Neural crest cell (in vitro differentiated cells): ENCODE results near the gene PRR33. TPM values are rescaled to one million over a fixed set of nuclear protein-coding genes. Genes with fewer than 3 reads are reported as not detected.

Source experiments
- DNase-seq: peaks from one replicate; pipeline ENCODE4 v3.0.0; 2021; ENCODE audit warnings: low read depth, mixed read lengths, low spot score
- H3K27ac Mint-ChIP-seq: one replicate; pipeline ENCODE4 v1.8.0; 2021; ENCODE audit warnings: mild to moderate bottlenecking, mixed read lengths; ENCODE audit not compliant: unreplicated experiment
- H3K27me3 Mint-ChIP-seq: 2 replicates; pipeline ENCODE4 v1.8.0; 2021; ENCODE audit warnings: low read depth, mild to moderate bottlenecking, mixed read lengths
- H3K36me3 Mint-ChIP-seq: 2 replicates; pipeline ENCODE4 v1.8.0; 2021; ENCODE audit warnings: low read depth, mild to moderate bottlenecking, mixed read lengths
- H3K4me1 Mint-ChIP-seq: 2 replicates; pipeline ENCODE4 v1.8.0; 2021; ENCODE audit warnings: mixed read lengths
- H3K4me3 Mint-ChIP-seq: one replicate; pipeline ENCODE4 v1.8.0; 2021; ENCODE audit warnings: mild to moderate bottlenecking, mixed read lengths
- H3K9me3 Mint-ChIP-seq: 2 replicates; pipeline ENCODE4 v1.8.0; 2021; ENCODE audit warnings: mixed read lengths
- CTCF ChIP-seq: fragments of 200-600 bp; sonication (generic); conservative IDR thresholded peaks from 2 replicates; pipeline ENCODE4 v1.5.0; 2021; ENCODE audit warnings: antibody characterized with exemption, mild to moderate bottlenecking
- total RNA-seq: library from RNA; stranded (reverse); gene quantifications from 2 replicates; pipeline ENCODE4 v1.2.1, GENCODE V29; 2021

PRR33 gene
- total RNA-seq, 1 donor from 2014 or later = not detected

GRCh38 chr11:1873048-1873812 is 18.5 kb downstream of the PRR33 start:
- peaks cover 3% of the 10 kb centered on the region for H3K27me3 Mint-ChIP-seq
- no peak overlapping the region for H3K27ac Mint-ChIP-seq
- no peak for DNase-seq
- peaks cover 7% of the 10 kb centered on the region for H3K4me1 Mint-ChIP-seq
- no peak for TF ChIP-seq CTCF
- H3K4me3 Mint-ChIP-seq = no peak overlapping the region
- no peaks in the 10 kb centered on the region for H3K36me3 Mint-ChIP-seq
- no peaks in the 10 kb centered on the region for H3K9me3 Mint-ChIP-seq

GRCh38 chr11:1872267-1872985 is 19.3 kb downstream of the PRR33 start:
- Mint-ChIP-seq H3K27ac (no peak overlapping the region), H3K9me3 (no peaks in the 10 kb centered on the region), H3K4me3 (no peak overlapping the region), H3K4me1 (peaks cover 7% of the 10 kb centered on the region), H3K36me3 (no peaks in the 10 kb centered on the region), H3K27me3 (peaks cover 3% of the 10 kb centered on the region)
- DNase-seq = no peak
- TF ChIP-seq CTCF = no peak

GRCh38 chr11:1871531-1871930 is 20.2 kb downstream of the PRR33 start:
- no peaks in the 10 kb centered on the region for H3K36me3 Mint-ChIP-seq
- H3K27ac Mint-ChIP-seq = no peak overlapping the region
- H3K4me3 Mint-ChIP-seq = no peak overlapping the region
- no peak for DNase-seq
- H3K27me3 Mint-ChIP-seq = peaks cover 3% of the 10 kb centered on the region
- H3K4me1 Mint-ChIP-seq = peaks cover 7% of the 10 kb centered on the region
- no peak for TF ChIP-seq CTCF
- no peaks in the 10 kb centered on the region for H3K9me3 Mint-ChIP-seq

- Mint-ChIP-seq H3K4me1 (peaks cover 7% of the 10 kb centered on the region), H3K27ac (no peak overlapping the region), H3K27me3 (peaks cover 3% of the 10 kb centered on the region), H3K4me3 (no peak overlapping the region), H3K36me3 (no peaks in the 10 kb centered on the region), H3K9me3 (no peaks in the 10 kb centered on the region)
- DNase-seq = no peak
- no peak for TF ChIP-seq CTCF
Observed at GRCh38 chr11:1870721-1871466, 20.8 kb downstream of the PRR33 start.

GRCh38 chr11:1870326-1870696 is 21.4 kb downstream of the PRR33 start:
- no peaks in the 10 kb centered on the region for H3K36me3 Mint-ChIP-seq
- no peaks in the 10 kb centered on the region for H3K9me3 Mint-ChIP-seq
- peaks cover 5% of the 10 kb centered on the region for H3K4me1 Mint-ChIP-seq
- H3K4me3 Mint-ChIP-seq = no peak overlapping the region
- H3K27me3 Mint-ChIP-seq = peaks cover 3% of the 10 kb centered on the region
- TF ChIP-seq CTCF = no peak
- no peak for DNase-seq
- H3K27ac Mint-ChIP-seq = no peak overlapping the region
